CD4-positive, alpha-beta memory T cell (primary cell): ENCODE data around the gene PRSS12. TPM values are rescaled to one million over a fixed set of nuclear protein-coding genes. Genes with fewer than 3 reads are reported as not detected.
A peak's percentile ranks its signal among the peaks of the same experiment; 100 is the strongest.

ENCODE experiments used
- CTCF ChIA-PET: fragments of 350-600 bp; sonication (Branson Sonifier 250); formaldehyde crosslinking; loops from one replicate; lab custom pipeline; 2021; ENCODE audit warnings: inconsistent platforms; ENCODE audit not compliant: partially characterized antibody; lab: Charles Lee
- POLR2A ChIA-PET: fragments of 350-600 bp; sonication (Branson Sonifier 250); formaldehyde crosslinking; loops from one replicate; lab custom pipeline; 2021; ENCODE audit not compliant: partially characterized antibody; lab: Charles Lee
- DNase-seq, 5 donors: peaks; one replicate each; pipeline versions ENCODE4 v3.0.0 to v3.0.0-alpha.2; 2020 to 2022; ENCODE audit warnings: mixed read lengths in 1 of 5
- H3K27ac ChIP-seq: one replicate; pipeline ENCODE4 v1.7.0; 2013; ENCODE audit warnings: low read depth, low read length
- H3K27me3 ChIP-seq: 2 replicates; pipeline ENCODE4 v1.7.0; 2013; ENCODE audit warnings: mild to moderate bottlenecking, low read length, moderate library complexity; ENCODE audit not compliant: insufficient read depth
- H3K36me3 ChIP-seq: 2 replicates; pipeline ENCODE4 v1.7.0; 2013; ENCODE audit warnings: mild to moderate bottlenecking, low read length, moderate library complexity; ENCODE audit not compliant: insufficient read depth
- H3K4me1 ChIP-seq: 2 replicates; pipeline ENCODE4 v1.7.0; 2013; ENCODE audit warnings: mild to moderate bottlenecking, low read length, moderate library complexity; ENCODE audit not compliant: insufficient read depth
- H3K4me3 ChIP-seq, 2 donors: one replicate each; pipeline ENCODE4 v1.7.0; 2013; ENCODE audit warnings: low read length in 2 of 2, mild to moderate bottlenecking in 1 of 2
- H3K9me3 ChIP-seq, 2 donors: one replicate each; pipeline ENCODE4 v1.7.0; 2013; ENCODE audit warnings: low read length in 2 of 2, control low read depth in 1 of 2; ENCODE audit not compliant: control insufficient read depth in 1 of 2
- H3K27ac Mint-ChIP-seq, 7 donors: one replicate each; pipeline ENCODE4 v1.8.0; 2020 to 2021; ENCODE audit warnings: mixed read lengths in 7 of 7, mild to moderate bottlenecking in 6 of 7, inconsistent platforms in 3 of 7, moderate library complexity in 3 of 7
- H3K27me3 Mint-ChIP-seq, 2 donors: one replicate each; pipeline ENCODE4 v1.8.0; 2020 to 2021; ENCODE audit warnings: mixed read lengths in 2 of 2
- H3K36me3 Mint-ChIP-seq, 2 donors: one replicate each; pipeline ENCODE4 v1.8.0; 2020 to 2021; ENCODE audit warnings: mixed read lengths in 2 of 2, inconsistent platforms in 1 of 2, mild to moderate bottlenecking in 1 of 2
- H3K4me1 Mint-ChIP-seq, 4 donors: one replicate each; pipeline ENCODE4 v1.8.0; 2020 to 2021; ENCODE audit warnings: mixed read lengths in 4 of 4, mild to moderate bottlenecking in 1 of 4
- H3K4me3 Mint-ChIP-seq, 8 donors: one replicate each; pipeline ENCODE4 v1.8.0; 2020 to 2021; ENCODE audit warnings: mixed read lengths in 8 of 8, mild to moderate bottlenecking in 7 of 8, moderate library complexity in 6 of 8, inconsistent platforms in 3 of 8
- H3K9me3 Mint-ChIP-seq, 8 donors: one replicate each; pipeline ENCODE4 v1.8.0; 2020 to 2021; ENCODE audit warnings: mixed read lengths in 8 of 8, mild to moderate bottlenecking in 5 of 8, inconsistent platforms in 3 of 8, moderate library complexity in 1 of 8
- intact Hi-C: fragments of 100-400 bp; cut with micrococcal nuclease; formaldehyde crosslinking; loops from one replicate; pipeline ENCODE4 v1.15.1; 2023
- polyA plus RNA-seq, 2 donors: library from polyadenylated mRNA; unstranded; fragments of 300-500 nt; fragmentation: Illumina TruSeq; gene quantifications; one replicate each; pipeline ENCODE4 v1.2.3, GENCODE V29; 2021
- total RNA-seq, 2 experiments: library from RNA; stranded (reverse); gene quantifications; one replicate each; pipeline ENCODE4 v1.2.3, GENCODE V29; 2021

Gene PRSS12
- total and polyA plus RNA-seq, 4 experiments from 2014 or later, result 0.03 TPM; not detected in 3

DNA sequence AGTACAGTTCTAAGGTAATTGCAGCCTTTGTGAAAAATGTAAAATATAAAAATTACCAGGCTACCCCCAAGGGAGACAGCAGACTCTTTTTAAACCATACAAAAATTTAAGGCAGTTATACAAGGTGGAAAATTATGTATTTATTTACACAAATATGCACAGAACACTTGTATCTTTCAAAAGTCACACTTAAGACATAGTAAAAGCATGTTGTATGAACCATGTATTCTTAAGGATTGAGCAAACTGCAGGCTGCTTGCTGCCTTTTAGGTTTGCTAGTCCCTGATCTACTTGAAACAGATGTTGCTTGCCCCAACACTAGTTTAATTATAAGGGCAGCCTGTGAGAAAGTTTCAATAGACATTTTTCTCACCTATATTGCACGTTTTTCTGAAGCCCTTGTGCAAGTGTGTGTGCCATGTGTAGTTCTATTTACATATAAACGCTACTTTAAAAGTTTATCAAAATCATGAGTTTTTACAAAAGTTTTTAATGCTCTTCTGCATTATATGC lies 72.8 kb downstream of the PRSS12 start:
- DNase-seq, result no peak
- peaks cover 37% of the 10 kb centered on the region for H3K4me1 ChIP-seq
- peak overlapping the region; percentile 13 to 100 (median 98) for H3K27ac Mint-ChIP-seq
- H3K4me1 Mint-ChIP-seq, result peaks cover 22 to 57% (median 40%) of the 10 kb centered on the region in 4 donors
- intact Hi-C loops, result loop anchor here (2.0 to 5.0 kb wide), 3 partner anchors 572 to 1021 kb away; partner anchors contain the start of gene USP53
- peak overlapping the region; percentile 90 to 99 (median 94) for H3K4me3 Mint-ChIP-seq
- ChIA-PET POLR2A (interaction anchor here (0.8 to 2.1 kb wide), 4 partner anchors 312 to 1348 kb away, joined by 3 to 7 read pairs (median 4); partner anchors contain the start of genes METTL14 and PDE5A), CTCF (interaction anchor here (1.4 kb wide), 1 partner anchor 9 kb away, joined by 5 read pairs; no protein-coding TSS in a partner anchor)
- no peaks in the 10 kb centered on the region for H3K9me3 ChIP-seq
- H3K27me3 Mint-ChIP-seq, result no peaks in the 10 kb centered on the region
- H3K4me3 ChIP-seq, result peak overlapping the region; percentile 32 to 69
- H3K36me3 ChIP-seq, result peaks cover 5% of the 10 kb centered on the region
- H3K27me3 ChIP-seq, result no peaks in the 10 kb centered on the region
- H3K27ac ChIP-seq, result peak overlapping the region; percentile 96
- H3K36me3 Mint-ChIP-seq, result peaks cover 30 to 49% of the 10 kb centered on the region in 2 donors
- H3K9me3 Mint-ChIP-seq, result no peaks in the 10 kb centered on the region

DNA sequence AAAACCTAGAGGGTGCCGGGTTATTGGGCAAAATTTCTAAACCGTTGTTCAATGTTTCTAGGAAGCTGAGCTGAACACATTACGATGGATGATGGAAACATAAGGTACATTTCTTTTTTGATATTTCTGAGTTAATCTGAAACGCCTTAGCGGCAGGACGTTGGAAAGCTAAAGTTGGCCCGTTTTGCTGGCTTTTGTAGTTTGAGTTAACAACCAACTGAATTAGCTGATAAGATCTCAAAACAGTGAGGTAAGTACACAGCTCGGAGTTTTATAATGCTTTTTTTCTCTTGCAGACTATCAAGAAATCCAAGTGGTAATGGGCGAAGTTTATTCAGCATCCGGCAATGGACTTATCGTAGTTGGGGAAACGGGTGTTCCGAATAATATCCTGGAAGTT lies 73.5 kb downstream of the PRSS12 start:
- Mint-ChIP-seq H3K9me3 (no peaks in the 10 kb centered on the region), H3K4me3 (peak overlapping the region; percentile 90 to 99 (median 94)), H3K27ac (peak overlapping the region; percentile 94 to 100 (median 98)), H3K4me1 (peaks cover 22 to 57% (median 40%) of the 10 kb centered on the region in 4 donors), H3K27me3 (no peaks in the 10 kb centered on the region), H3K36me3 (peaks cover 30 to 45% of the 10 kb centered on the region in 2 donors)
- Histone ChIP-seq H3K9me3 (no peaks in the 10 kb centered on the region), H3K36me3 (peaks cover 5% of the 10 kb centered on the region), H3K4me3 (peak overlapping the region; percentile 32 to 69), H3K27ac (peak overlapping the region; percentile 96), H3K27me3 (no peaks in the 10 kb centered on the region), H3K4me1 (peaks cover 37% of the 10 kb centered on the region)
- intact Hi-C loops, result loop anchor here (2.0 to 5.0 kb wide), 3 partner anchors 573 to 1021 kb away; partner anchors contain the start of gene USP53
- POLR2A ChIA-PET, result interaction anchor here (0.7 to 2.1 kb wide), 5 partner anchors 33 to 1349 kb away, joined by 3 to 7 read pairs (median 4); partner anchors contain the start of genes METTL14, PDE5A and PRSS12
- peak; percentile 37 to 53 (median 46) for DNase-seq
- CTCF ChIA-PET, result no interaction called here

DNA sequence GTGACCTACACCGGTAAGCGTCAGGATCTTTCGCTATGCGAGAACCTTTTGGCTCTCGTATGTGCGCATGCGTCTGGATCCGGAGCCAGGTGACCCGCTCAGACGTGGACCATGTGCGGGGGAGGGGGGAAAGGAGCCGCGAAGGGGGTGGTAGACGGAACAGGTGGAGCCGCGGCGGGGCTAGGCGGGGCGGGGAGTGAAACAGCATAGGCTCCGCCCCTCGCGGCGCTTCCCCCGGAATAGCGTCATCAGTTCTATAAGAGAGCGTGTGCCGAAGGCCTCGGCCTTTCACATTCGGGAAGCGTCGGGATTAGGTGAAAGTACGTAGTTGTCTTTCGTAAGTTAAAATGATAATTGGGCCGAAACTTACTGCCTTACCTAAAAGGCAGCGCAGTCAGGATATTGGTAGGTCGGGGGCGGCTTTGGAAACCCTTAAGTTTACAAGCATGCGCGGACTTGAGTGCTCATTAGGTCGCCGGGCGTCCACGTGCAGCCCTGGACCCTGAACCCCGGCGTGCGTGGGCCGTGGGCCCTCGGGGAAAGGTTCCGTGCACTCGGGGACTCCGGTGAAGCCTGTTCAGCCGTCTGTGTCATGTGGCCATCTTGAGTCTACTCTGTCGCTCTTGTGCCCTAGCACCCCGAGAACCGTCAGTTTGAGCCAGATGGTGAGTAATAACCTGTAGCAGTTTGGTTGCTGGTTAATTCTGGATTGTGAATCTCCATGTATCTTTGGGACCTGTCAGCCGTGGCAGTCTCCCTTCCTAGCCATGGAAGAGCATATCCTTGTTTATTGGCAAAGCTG lies 74.1 kb downstream of the PRSS12 start:
- CTCF ChIA-PET, result no interaction called here
- peaks cover 22 to 57% (median 40%) of the 10 kb centered on the region in 4 donors for H3K4me1 Mint-ChIP-seq

DNA sequence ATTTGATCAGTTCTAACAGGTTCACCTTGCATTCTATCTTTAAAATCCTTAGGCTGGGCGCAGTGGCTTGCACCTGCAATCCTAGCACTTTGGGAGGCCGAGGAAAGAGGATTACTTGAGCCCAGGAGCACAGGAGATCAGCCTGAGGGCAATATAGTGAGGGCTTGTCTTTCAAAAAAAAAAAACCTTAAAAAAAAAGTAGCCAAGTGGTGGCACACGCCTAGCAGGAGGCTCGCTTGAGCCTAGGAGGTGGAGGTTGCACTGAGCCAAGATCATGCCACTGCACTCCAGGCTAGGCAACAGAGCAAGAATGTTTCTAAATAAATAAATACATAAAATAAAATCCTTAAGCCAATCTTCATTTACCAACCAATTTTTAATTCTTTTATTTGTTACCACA lies 75.6 kb downstream of the PRSS12 start:
- POLR2A ChIA-PET, result interaction anchor here (0.8 kb wide), 1 partner anchor 12 kb away, joined by 6 read pairs; no protein-coding TSS in a partner anchor
- peak overlapping the region in 3 of 8 donors; percentile 34 to 90 (median 43) for H3K4me3 Mint-ChIP-seq
- intact Hi-C loops, result loop anchor here (5.0 kb wide), 1 partner anchor 575 kb away; no protein-coding TSS in a partner anchor

More for the DNA sequence above, 74.1 kb downstream of the PRSS12 start:
- Histone ChIP-seq H3K9me3 (no peaks in the 10 kb centered on the region), H3K27me3 (no peaks in the 10 kb centered on the region), H3K4me1 (peaks cover 37% of the 10 kb centered on the region), H3K27ac (peak overlapping the region; percentile 96), H3K36me3 (peaks cover 5% of the 10 kb centered on the region), H3K4me3 (peak overlapping the region; percentile 32 to 69)
- Mint-ChIP-seq H3K36me3 (peaks cover 29 to 42% of the 10 kb centered on the region in 2 donors), H3K27me3 (no peaks in the 10 kb centered on the region), H3K9me3 (no peaks in the 10 kb centered on the region), H3K27ac (peak overlapping the region; percentile 94 to 100 (median 98)), H3K4me3 (peak overlapping the region; percentile 90 to 99 (median 94))
- DNase-seq, result peak; percentile 93 to 99 (median 97)
- intact Hi-C loops, result loop anchor here (1.0 to 5.0 kb wide), 5 partner anchors 313 to 1022 kb away; partner anchors contain the start of genes METTL14 and USP53
- POLR2A ChIA-PET, result interaction anchor here (0.7 to 2.1 kb wide), 5 partner anchors 32 to 1349 kb away, joined by 3 to 7 read pairs (median 4); partner anchors contain the start of genes METTL14, PDE5A and PRSS12

DNA sequence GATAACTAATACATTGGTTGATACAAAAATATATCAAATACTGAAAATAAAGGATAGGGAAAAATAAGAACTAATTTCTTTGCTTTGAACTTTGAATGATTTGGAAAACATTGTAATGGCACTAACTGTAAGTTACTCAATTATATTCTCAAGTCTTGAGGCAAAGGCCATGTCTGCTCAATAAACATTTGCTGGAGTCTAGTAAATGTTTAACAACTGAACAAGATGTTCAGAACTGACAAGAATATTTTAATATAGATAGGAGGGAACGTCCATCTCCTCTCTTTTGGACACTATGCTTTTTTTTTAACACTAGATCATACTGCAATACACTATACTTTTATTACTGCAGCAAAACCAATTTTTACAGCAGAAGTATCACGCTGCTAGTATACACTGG lies 76.2 kb downstream of the PRSS12 start:
- DNase-seq, result no peak
- Mint-ChIP-seq H3K36me3 (peaks cover 15 to 23% of the 10 kb centered on the region in 2 donors), H3K27ac (peak overlapping the region in 1 of 7 donors; percentile 94), H3K4me1 (peaks cover 16 to 43% (median 29%) of the 10 kb centered on the region in 4 donors), H3K27me3 (no peaks in the 10 kb centered on the region), H3K4me3 (peak overlapping the region in 1 of 8 donors; percentile 68), H3K9me3 (no peaks in the 10 kb centered on the region)
- no peaks in the 10 kb centered on the region for H3K9me3 ChIP-seq
- H3K4me3 ChIP-seq, result no peak overlapping the region
- CTCF ChIA-PET, result no interaction called here
- H3K27ac ChIP-seq, result no peak overlapping the region
- H3K27me3 ChIP-seq, result no peaks in the 10 kb centered on the region
- H3K36me3 ChIP-seq, result no peaks in the 10 kb centered on the region
- POLR2A ChIA-PET, result no interaction called here
- intact Hi-C loops, result loop anchor here (5.0 kb wide), 1 partner anchor 576 kb away; no protein-coding TSS in a partner anchor
- peaks cover 26% of the 10 kb centered on the region for H3K4me1 ChIP-seq

More for the DNA sequence above, 75.6 kb downstream of the PRSS12 start:
- peaks cover 5% of the 10 kb centered on the region for H3K36me3 ChIP-seq
- CTCF ChIA-PET, result no interaction called here
- no peaks in the 10 kb centered on the region for H3K27me3 ChIP-seq
- Mint-ChIP-seq H3K9me3 (no peaks in the 10 kb centered on the region), H3K27me3 (no peaks in the 10 kb centered on the region), H3K4me1 (peaks cover 17 to 49% (median 31%) of the 10 kb centered on the region in 4 donors), H3K27ac (peak overlapping the region in 6 of 7 donors; percentile 69 to 100 (median 98)), H3K36me3 (peaks cover 21 to 29% of the 10 kb centered on the region in 2 donors)
- peak overlapping the region; percentile 96 for H3K27ac ChIP-seq
- H3K9me3 ChIP-seq, result no peaks in the 10 kb centered on the region
- peaks cover 33% of the 10 kb centered on the region for H3K4me1 ChIP-seq
- no peak overlapping the region for H3K4me3 ChIP-seq
- peak in 1 of 5 donors; percentile 29 for DNase-seq

DNA sequence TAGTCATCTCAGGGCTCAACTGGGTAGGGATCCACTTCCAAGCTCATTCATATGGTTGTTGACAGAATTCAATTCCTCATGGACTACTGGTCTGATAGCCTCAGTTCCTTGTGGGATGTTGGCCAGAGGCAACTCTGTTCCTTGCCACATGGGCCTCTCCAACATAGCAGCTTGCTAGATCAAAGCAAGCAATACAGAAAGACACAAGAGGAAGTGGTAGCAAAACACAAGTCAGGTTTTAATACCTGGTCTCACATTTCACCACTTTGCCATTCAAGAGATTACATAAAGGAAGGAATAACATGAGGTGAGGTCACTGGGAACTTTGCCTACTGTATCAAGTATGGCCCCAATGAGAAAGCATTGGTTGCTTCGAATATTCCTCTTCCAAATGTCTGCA lies 79.2 kb downstream of the PRSS12 start:
- H3K27me3 Mint-ChIP-seq, result peaks cover 1% of the 10 kb centered on the region in 2 donors
- no peaks in the 10 kb centered on the region for H3K27me3 ChIP-seq
- H3K9me3 Mint-ChIP-seq, result no peaks in the 10 kb centered on the region
- ChIA-PET CTCF (interaction anchor here (0.9 to 2.3 kb wide), 3 partner anchors 10 to 80 kb away, joined by 3 to 7 read pairs (median 4); no protein-coding TSS in a partner anchor), POLR2A (no interaction called here)
- intact Hi-C loops, result no loop called here
- peaks cover 0 to 4% of the 10 kb centered on the region in 2 donors for H3K36me3 Mint-ChIP-seq
- H3K4me3 ChIP-seq, result no peak overlapping the region
- no peaks in the 10 kb centered on the region for H3K36me3 ChIP-seq
- peaks cover 6% of the 10 kb centered on the region for H3K4me1 ChIP-seq
- peaks cover 6 to 17% (median 9%) of the 10 kb centered on the region in 4 donors for H3K4me1 Mint-ChIP-seq
- no peak overlapping the region for H3K27ac ChIP-seq
- H3K27ac Mint-ChIP-seq, result no peak overlapping the region
- H3K9me3 ChIP-seq, result no peaks in the 10 kb centered on the region
- no peak for DNase-seq
- H3K4me3 Mint-ChIP-seq, result no peak overlapping the region
